HG03460 (cell line): ENCODE data around the gene OPCML.

Experiments
- ATAC-seq: cut with Tn5 transposase; IDR thresholded peaks from one replicate; pipeline ENCODE4 v1.9.1; 2021; ENCODE audit not compliant: unreplicated experiment

Gene OPCML

DNA sequence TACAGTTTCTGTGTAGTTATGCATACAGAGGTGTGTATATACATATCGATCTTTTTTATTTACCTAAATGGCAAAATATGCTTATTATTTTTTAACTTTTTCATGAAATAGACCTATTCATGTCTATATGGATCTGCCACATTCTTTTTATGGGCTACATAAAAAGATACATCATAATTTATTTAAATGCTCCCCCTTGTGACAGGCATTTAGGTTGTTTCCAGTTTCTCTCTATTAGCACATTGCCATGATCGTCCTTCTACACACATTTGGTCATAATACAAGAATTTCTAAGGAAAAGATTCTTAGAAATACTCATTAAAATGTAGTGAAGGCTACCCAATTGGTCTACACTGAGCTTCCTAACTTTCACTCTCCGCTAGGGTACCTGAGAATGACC is 1067.4 kb downstream of the OPCML start:
- no peak for ATAC-seq

DNA sequence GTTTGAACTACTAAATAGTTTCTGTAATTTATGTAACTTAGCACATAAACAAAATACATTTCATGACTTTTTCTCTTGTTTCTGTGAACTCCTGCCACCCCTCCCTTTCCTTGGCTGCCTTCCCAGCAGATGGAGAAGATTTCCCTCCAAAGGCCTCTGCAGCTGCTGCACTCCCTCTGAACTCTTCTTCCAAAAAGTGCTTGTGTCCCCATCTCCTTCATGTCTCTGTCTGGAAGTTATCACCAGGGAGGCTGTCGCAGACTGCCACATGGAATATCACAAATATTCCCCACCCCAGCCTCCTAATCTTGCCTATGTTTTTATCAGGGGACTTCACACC is 1068.3 kb downstream of the OPCML start:
- no peak for ATAC-seq

DNA sequence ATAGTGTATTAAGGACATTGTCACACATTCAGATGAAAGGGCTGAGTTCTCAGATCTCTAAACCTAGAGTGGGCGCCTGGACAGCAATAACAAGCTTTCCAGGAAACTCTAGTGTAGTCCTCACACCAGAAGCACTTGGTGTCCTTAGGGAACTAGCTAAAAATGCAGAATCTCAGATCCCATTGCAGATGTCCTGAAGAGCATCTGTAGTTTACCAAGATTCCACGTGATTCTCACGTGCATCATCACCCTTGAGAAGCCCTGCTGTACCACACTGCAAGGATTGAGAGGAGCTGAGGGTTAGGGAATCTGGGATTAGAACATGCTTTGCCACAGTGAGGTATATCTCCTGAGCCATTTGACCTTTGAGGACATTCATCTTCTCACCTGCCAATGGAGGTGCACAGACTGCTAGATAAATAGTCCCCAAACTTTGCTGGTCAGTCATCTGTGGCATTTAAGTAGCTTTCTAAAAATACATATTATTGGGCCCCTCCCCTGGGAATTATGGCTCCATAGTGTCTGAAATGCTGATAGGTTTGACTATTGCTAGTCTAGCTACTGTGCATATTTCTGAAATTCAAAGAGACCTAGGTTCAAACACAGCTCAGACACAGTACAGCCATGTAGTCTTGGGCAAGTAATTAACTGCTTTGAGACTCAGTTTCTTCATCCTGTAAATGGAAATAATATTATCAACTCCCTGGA is 1068.9 kb downstream of the OPCML start:
- no peak for ATAC-seq

DNA sequence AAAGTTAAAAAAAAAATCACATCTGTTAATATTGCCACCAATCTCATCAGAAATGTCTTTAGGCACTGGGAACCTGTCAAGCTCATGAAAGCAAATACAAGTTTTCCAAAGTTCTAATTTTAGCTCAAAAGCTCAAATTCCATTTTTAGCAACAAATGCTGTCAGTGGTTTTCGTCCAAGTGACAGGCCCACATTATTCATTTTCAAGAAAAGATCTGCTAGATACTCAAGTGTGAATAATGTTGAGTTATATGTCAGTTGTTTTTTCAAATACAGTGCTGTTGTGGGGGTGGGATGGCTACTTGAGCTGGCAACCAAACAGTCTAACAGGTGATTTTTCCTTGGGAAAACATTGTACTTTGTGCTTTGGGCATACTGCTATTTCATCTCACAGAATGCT is 1072.6 kb downstream of the OPCML start:
- ATAC-seq = no peak

DNA sequence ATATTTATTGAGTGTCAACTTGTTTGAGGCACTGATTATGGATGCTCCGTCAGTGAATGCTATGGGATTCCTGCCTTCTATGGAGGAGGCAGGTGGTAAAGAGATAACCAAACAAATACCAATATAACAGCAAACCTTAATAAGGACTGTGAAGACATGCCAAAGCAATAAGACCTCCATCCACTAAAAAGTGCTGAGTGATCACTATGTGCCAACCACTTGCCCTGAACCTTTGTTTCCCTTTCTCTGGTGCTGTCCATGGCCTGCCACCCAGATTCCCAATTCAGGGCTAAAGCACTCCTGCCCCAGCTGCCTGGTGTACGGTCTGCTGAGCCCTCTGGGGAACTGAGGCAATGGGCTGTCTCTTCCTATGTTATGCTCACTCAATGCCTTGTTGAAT is 1074.9 kb downstream of the OPCML start:
- no peak for ATAC-seq

DNA sequence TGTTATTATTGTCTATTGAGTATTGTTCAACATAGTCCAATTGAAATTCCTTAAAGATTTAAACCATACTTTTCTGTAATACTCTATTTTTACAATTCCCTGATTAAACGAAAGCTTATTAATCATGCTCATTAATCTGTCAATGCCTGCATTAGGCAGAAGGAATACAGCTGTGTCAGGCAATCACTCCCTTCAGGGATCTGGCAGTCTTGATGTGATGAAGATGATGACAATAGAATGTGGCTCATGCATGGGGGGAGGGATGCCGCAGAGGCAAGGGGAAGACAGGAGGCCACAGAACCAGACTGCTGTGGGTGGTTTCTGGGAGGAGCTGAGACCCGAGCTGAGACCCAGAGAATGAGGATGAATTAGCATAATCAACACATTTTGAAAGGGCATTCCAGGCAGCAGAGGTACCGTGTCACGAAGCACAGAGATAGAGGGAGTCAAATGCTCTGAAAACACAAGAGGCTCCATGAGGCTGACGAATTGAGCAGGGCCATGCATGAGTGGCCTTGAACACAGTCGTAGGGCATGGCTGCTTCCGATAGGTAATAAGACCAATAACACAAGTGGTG is 1075.5 kb downstream of the OPCML start:
- ATAC-seq = no peak

DNA sequence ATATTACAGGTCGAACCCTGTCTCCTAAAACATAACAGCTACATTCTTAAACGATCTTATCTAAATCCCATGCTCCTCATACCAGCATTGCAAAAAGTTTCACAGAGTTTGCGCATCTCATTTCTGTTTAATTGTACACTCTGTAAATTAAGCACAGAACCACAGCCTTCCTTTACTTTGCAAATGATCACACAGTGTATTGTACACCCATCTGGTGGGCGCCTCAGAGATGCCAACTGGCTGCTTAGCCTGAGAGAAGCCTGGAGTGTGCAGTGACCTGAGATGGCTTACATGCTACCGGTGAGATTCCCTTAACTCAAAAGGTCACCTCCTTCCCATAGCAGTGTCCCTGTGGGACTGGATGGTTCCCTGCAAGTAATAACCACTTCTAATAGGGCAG is 1077.3 kb downstream of the OPCML start:
- no peak for ATAC-seq

DNA sequence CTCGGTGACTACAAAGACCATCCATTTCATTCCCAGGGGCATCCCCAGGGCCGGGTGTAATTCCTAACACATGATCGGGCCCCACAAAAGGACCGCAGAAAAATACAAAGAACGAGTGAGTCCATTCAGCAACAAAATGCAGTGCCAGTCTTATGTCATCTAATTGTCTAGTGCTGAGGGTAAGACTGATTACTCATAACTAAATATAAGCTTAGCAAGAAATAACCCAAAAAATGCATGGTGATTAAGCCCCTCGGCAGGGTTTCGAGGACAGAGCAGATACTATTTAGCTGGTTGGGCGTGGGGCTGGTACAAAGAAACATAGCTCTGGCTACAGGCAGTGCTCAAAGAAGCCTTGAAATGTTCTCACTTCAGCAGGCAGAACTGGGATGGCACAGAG is 1078.9 kb downstream of the OPCML start:
- ATAC-seq = no peak

DNA sequence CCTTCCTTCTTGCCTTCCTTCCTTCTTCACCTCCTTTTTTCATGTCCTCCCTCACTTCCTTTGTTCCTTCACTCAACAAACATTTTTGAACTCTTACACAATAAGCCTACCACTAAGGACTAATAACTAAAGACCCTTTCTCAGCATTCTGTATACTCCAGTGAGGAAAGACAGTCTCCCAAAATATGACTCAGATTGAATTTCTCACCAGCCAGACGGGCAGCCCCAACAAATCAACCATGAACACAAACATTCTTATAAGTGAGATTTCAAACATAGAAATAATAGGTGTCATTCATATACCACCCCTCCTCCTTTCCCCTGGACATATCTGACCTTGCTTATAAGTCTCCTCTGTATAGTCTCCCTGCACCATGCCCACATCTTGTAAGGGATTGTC is 1079.7 kb downstream of the OPCML start:
- ATAC-seq = no peak

DNA sequence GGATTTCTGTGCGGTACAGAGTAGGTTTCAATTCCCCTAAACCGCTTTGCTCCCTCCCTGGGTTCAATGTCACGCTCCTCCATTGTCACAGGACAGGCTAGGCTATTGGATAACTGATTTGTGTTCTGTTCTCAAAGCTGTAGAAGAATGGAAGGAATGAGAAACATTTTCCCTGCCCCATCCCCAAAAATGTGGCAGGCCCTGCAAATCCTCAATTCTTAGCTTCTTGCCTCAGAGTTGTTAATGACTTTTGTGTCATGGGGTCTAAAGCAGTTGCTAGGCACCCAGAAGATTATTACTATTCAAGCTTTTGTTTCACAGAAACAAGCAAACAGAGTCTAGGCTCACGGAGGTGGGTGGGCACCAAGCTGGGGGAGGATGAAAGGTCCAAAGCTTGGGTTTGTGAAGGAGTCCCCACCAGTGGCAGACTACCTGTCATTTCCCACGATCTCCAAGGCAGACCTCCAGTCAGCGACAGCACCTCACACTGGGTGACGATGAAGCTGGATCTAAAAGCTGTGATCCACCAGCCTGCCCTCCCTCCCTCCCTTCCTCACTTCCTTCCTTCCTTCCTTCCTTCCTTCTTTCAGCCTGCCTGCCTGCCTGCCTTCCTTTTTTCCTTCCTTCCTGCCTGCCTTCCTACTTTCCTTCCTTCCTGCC is 1080.2 kb downstream of the OPCML start:
- no peak for ATAC-seq

DNA sequence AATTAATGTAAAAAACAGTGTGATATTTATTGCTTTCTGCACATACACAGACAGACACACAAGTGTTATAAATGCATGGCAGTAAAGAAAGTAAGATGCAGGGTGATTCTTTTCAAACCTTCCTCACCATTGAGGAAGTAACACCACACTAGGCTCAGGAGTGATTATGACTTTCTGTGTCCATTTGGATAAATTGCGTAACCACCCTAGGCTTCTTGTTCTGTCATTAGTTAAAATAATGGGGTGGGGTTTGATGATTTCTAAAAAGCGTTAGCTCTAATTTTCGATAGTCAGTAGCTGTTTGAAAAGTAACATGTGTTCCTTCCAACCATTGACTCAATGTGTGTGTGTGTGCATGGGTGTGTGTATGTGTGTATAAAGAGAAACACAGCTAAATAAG is 1081.7 kb downstream of the OPCML start:
- no peak for ATAC-seq

DNA sequence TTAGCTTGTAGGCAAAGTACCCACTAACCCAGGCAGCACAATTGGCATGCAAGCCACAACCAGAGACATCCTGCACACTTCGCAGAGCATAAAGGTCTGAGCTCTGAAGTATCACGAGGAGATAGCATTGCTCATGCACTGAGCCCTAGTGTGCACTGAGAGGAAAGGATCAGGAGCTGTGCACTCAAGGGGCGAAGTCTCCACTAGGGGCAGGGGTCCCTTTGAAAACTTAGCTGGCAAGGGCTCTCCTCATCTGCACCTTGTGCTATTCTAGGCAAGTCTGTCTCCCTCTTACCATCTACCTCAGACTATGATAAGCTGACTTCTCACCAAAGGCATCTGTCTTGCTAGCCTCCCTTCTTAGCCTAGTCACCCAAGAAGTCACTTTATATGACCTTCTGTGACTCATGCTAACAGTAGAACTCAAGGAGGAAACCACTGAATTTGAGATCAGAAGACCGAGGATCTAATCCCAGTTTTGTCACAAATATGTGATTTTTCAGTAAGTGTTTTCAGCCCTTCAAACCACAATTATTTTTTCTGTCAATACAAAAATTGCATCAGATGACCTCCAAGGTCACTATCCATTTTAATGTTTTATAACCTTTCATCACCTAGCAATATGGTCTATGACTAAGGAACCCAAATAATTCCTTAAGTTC is 1083.8 kb downstream of the OPCML start:
- no peak for ATAC-seq

DNA sequence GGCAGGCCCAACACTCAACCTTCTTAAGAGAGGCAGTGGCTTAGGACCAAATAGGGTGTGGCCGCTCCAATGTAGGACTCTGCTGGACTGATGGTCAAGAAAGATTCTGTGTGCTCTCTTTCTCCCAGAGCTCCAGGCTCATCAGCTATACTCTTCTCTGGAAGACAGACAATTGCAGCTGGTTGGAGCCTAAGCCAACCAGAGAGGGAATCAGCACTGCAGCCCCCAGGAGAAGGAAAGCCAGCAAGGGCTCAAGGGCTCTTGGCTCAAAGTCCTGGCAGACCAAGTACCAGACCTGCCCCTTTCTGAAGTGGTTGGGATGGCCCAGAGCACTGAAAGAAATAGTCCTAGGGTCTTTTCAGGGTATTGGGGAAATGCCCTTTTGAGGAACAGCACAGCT is 1084.5 kb downstream of the OPCML start:
- ATAC-seq = no peak

DNA sequence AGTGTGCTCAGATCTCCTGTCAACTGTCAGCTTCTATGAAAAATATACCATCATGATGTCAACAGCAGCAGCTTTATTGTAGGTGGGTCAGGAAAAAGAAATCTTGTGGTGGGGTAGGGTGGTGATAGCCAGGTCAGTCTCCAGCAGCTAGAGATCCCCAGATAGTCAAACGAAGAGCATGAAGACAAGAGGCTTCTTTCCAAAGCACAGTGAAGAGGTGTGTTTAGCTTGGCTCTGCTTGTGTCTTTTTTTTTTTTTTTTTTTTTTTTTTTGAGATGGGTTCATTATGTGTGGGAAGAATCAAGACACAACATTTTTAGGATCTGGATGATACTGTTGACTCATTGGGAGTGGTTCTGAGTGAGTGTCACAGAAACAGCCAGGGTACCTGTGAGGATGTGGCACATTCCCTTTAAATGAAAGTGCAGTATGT is 1086.4 kb downstream of the OPCML start:
- ATAC-seq = no peak

DNA sequence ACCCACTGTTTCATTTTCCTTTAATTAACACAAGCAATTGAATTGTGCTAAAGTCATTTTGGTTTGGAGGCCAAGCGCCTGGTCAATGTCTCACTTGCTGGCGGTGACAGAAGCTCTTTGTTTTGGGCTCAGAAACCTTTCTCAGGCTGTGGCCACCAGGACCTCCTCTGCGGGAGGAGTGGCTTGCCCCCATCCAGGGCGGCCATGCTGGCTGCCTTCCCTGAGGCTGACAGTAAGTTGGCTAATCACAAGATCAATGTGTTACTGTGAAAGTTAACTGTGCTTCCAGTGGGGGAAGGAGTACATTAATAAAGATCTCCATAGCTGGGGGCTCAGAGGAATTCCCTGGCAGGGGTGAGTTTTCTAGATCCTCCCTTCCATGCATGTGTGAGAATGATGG is 1087.4 kb downstream of the OPCML start:
- ATAC-seq = no peak

DNA sequence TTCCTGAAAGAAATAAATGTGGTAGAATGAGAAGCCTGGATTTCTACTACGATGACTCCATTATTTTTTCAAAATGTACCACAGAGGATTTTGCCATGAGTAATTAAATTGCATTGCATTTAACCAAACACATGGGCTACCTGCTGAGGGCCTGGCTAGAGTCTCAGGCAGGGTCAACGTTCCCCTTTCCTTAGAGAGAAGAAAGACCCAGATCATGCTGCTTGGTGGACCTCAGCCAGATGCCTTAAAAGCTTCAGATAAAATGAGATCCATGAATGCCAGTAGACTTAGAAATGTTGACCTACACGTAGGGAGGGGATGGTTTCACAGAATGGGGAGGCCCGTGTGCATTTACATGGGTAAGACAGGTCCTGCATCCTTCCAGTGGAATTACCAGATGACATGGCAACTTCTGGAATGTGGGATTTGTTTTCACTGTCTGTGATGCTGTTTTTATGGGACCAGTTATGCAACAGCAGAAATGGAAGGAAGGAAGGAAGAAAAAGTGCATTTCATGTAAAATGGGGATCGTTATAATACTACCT is 1092.5 kb downstream of the OPCML start:
- ATAC-seq = no peak

DNA sequence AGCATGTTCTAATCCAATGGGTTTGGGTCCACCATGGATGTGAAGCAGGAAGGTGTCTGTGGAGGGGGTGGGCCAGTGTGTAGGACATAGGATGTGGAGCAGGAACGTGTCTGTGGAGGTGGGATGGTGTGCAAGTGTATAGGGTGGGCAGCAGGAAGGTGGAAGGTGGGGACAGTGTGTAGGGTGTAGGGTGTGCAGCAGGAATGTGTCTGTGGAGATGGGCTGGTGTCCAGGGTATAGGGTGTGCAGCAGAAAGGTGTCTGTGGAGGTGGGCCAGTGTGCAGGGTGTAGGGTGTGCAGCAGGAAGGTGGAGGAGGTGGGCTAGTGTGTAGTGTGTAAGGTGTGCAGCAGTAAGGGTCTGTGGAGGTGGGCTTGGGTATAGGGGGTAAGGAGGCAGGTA is 1093.9 kb downstream of the OPCML start:
- no peak for ATAC-seq

DNA sequence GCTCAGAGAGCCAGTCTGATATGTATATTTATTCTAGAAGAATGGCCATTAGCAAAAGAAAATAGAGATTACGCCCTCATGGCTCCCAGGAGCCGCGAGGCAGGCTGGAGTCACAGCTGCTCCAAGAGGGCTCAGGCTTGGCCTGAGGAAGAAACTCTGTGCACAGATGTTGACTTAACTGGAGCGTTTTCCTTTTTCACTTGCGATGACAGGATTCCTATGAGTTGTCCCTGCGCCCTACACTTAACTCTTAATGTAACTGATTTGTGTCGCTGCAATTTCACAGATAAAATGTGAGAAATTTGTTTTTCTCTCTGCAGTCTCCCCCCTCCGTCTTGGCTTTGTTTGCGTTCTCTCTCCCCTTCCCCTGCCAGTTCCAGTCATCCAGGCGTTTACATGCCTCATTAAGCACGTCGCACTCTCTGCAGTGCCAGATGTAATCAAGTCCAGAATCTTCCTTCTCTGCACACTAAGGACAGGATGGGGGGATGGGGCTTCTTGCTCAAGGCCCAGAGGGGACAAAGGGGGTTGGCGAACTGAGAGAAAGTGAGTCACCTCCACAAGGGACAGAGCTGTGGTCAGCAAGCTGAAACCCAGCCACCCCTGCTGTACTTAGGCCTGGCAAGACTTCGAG is 1101.8 kb downstream of the OPCML start:
- ATAC-seq = no peak

DNA sequence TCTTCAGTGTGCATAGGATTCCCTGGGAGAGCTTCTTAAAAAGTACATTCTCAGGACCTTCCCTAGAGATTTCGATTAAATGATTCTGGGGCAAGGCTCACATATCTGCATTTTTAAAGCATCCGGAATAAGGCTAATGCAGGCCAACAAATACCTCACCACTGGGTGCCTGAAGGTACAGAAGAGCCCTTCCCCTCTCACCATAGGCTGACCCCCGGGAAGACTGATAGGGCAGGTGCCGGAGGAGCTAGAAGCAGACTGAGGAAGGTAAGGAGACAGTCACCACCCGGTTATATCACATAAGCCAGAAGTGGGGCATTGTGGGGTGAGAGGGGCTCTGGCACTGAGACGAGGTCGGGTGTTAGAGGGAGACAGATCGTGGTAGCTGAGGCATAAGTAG is 1102.6 kb downstream of the OPCML start:
- no peak for ATAC-seq

DNA sequence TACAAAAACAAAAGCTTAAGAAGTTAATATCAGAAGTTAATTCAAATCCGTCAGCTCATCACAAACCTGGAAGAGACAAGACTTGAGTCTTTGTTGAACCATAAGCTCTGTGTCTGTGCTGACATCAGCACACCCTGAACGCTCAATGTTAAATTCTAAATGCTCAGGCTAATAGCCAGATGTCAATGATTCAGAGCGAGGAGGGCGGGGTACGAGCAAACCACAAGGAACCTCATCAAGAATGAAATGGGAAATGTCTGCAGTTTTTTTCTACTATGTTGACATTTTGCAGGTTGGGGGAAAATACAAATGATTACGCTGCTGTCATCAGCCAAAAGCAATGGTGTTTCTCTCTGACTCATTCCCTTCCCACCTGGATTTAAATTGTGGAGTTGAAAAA is 1104.7 kb downstream of the OPCML start:
- no peak for ATAC-seq

DNA sequence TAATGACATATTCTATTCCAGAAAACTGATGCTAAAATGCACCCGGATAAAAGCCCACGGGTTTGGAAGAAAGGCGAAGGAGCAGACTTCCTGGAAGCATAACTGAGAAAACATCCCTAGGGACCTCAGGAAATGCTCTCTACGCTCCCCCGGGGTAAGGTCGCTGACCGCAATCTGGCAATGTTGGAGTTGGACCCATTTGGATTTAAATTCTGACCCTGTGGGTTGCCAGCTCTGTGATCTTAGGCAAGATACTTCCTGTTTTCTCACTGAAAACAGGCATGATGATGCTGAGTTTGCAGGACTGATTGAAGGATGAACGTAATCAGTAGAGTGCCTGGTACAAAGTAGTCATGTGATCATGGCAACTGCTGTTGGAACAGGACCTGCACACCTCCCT is 1107.9 kb downstream of the OPCML start:
- ATAC-seq = no peak
